ENCODE data around the gene NLRP1. TPM values are rescaled to one million over a fixed set of nuclear protein-coding genes. Genes with fewer than 3 reads are reported as not detected.

NLRP1 gene
- total RNA-seq, 2 donors from 2014 or later: 11.4 to 16.5 TPM

- Histone ChIP-seq H3K36me3 (peaks cover 13% of the 10 kb centered on the region), H3K27me3 (no peaks in the 10 kb centered on the region), H3K27ac (no peak overlapping the region), H3K9me3 (no peaks in the 10 kb centered on the region), H3K4me1 (peaks cover 0 to 20% of the 10 kb centered on the region in 2 donors), H3K4me3 (no peak overlapping the region)
- no peak for TF ChIP-seq CTCF (IDR thresholded peaks at IDR 0.05)
- DNase-seq (ENCODE audit: low spot score): no peak
Measured at GRCh38 chr17:5464717-5465507, 119.4 kb downstream of the NLRP1 start.

Other genes with a start within 250 kb of the NLRP1 start
- 10 to 100 TPM; 21.7 to 48.2 TPM for gene NUP88, start 164.8 kb downstream of the NLRP1 start, total RNA-seq
- gene RPAIN, start 164.3 kb downstream of the NLRP1 start, total RNA-seq: 10 to 100 TPM; 31.4 to 40.7 TPM
- gene C1QBP, start 145.4 kb downstream of the NLRP1 start, total RNA-seq: 100 to 1,000 TPM in 1 of 2 donors, 10 to 100 TPM in 1; 82.8 to 126 TPM
- 1 to 10 TPM; 5.6 to 5.8 TPM for gene DHX33, start 115.5 kb downstream of the NLRP1 start, total RNA-seq
- gene DERL2, start 98.3 kb downstream of the NLRP1 start, total RNA-seq: 10 to 100 TPM; 10.9 to 20.8 TPM
- gene MIS12, start 97.9 kb downstream of the NLRP1 start, total RNA-seq: 10 to 100 TPM in 1 of 2 donors, 1 to 10 TPM in 1; 6.6 to 11.4 TPM

All from right atrium auricular region (tissue), 2 donors.